Endothelial cell of umbilical vein (primary cell): ENCODE data around the gene NAA11.

Source experiments
- CTCF ChIP-seq, 2 donors: IDR thresholded peaks; 1 replicate in 1 of 2; 2 replicates in 1 of 2; pipeline ENCODE4 v1.5.1; 2011; ENCODE audit warnings: low read length in 2 of 2, mild to moderate bottlenecking in 2 of 2, moderate library complexity in 2 of 2, control low read depth in 1 of 2, inconsistent platforms in 1 of 2, low read depth in 1 of 2; ENCODE audit not compliant: insufficient read depth in 1 of 2; ENCODE audit errors: extremely low read depth in 1 of 2
- EZH2 ChIP-seq: IDR thresholded peaks from 2 replicates; pipeline ENCODE4 v1.6.1; 2012; ENCODE audit warnings: borderline replicate concordance, low read depth, mild to moderate bottlenecking, moderate library complexity, low read length, inconsistent platforms; ENCODE audit not compliant: severe bottlenecking
- FOS ChIP-seq: IDR thresholded peaks from 2 replicates; pipeline ENCODE4 v1.6.1; 2011; ENCODE audit warnings: mild to moderate bottlenecking, low read length, moderate library complexity, borderline replicate concordance; ENCODE audit not compliant: insufficient read depth
- GATA2 ChIP-seq: IDR thresholded peaks from 2 replicates; pipeline ENCODE4 v1.7.0; 2011; ENCODE audit warnings: low read depth, mild to moderate bottlenecking, moderate library complexity, mixed read lengths, low read length; ENCODE audit not compliant: insufficient read length, insufficient read depth
- MAX ChIP-seq: IDR thresholded peaks from 2 replicates; pipeline ENCODE4 v1.6.1; 2011; ENCODE audit not compliant: insufficient read depth, insufficient read length
- POLR2A ChIP-seq: IDR thresholded peaks from 2 replicates; pipeline ENCODE4 v1.6.1; 2012; ENCODE audit warnings: low read depth, mild to moderate bottlenecking, control low read depth, low read length
- POLR2AphosphoS5 ChIP-seq: IDR thresholded peaks from 2 replicates; pipeline ENCODE4 v1.6.1; 2012; ENCODE audit warnings: low read depth, mild to moderate bottlenecking, control low read depth, low read length, moderate library complexity; ENCODE audit not compliant: insufficient read depth

- no peak for TF ChIP-seq CTCF (IDR thresholded peaks at IDR 0.05; ENCODE audit: extremely low read depth in 1 of 2, insufficient read depth in 1 of 2, low read depth in 1 of 2, low read length in 2 of 2)
- no peak for TF ChIP-seq MAX
- no peak for TF ChIP-seq EZH2
- TF ChIP-seq POLR2AphosphoS5, result no peak
- TF ChIP-seq POLR2A, result no peak
- TF ChIP-seq GATA2, result no peak
- TF ChIP-seq FOS, result no peak
Measured at GRCh38 chr4:79340568-79340967, 14.7 kb upstream of the NAA11 start.
